Mesenchymal stem cell (in vitro differentiated cells and primary cell): ENCODE results near the gene TRIM39. TPM values are rescaled to one million over a fixed set of nuclear protein-coding genes. Genes with fewer than 3 reads are reported as not detected.
"Not testable (repeated sequence)": the region's sequence is repeated elsewhere in the genome, so short reads cannot be mapped to it uniquely, and the experiment has no call there.

Experiments
- DNase-seq: peaks from one replicate; pipeline ENCODE4 v3.0.0-alpha.2; 2013
- H2AFZ ChIP-seq: one replicate; pipeline ENCODE4 v1.6.1; 2013; ENCODE audit warnings: low read depth, mild to moderate bottlenecking, control low read depth, inconsistent platforms, low read length, moderate library complexity
- H2AK5ac ChIP-seq: 2 replicates; pipeline ENCODE4 v1.6.1; 2013; ENCODE audit warnings: low read length, moderate library complexity, mild to moderate bottlenecking, inconsistent platforms; ENCODE audit not compliant: severe bottlenecking
- H2BK120ac ChIP-seq: one replicate; pipeline ENCODE4 v1.6.1; 2013; ENCODE audit warnings: low read depth, mild to moderate bottlenecking, inconsistent platforms, low read length, moderate library complexity
- H2BK12ac ChIP-seq, 2 experiments: one replicate each; pipeline ENCODE4 v1.6.1; 2013; ENCODE audit warnings: inconsistent platforms in 2 of 2, low read length in 2 of 2, mild to moderate bottlenecking in 2 of 2, moderate library complexity in 2 of 2, control low read depth in 1 of 2
- H2BK15ac ChIP-seq: one replicate; pipeline ENCODE4 v1.6.1; 2013; ENCODE audit warnings: mild to moderate bottlenecking, low read depth, inconsistent platforms; ENCODE audit not compliant: poor library complexity, severe bottlenecking
- H2BK5ac ChIP-seq: 2 replicates; pipeline ENCODE4 v1.6.1; 2013; ENCODE audit warnings: low read depth, mild to moderate bottlenecking, low read length, control low read depth, inconsistent platforms; ENCODE audit not compliant: poor library complexity, severe bottlenecking
- H3K14ac ChIP-seq, 2 experiments: one replicate each; pipeline ENCODE4 v1.6.1; 2013; ENCODE audit warnings: inconsistent platforms in 2 of 2, low read length in 2 of 2, control low read depth in 1 of 2, mild to moderate bottlenecking in 1 of 2, moderate library complexity in 1 of 2
- H3K18ac ChIP-seq, 2 experiments: one replicate each; pipeline ENCODE4 v1.6.1; 2013; ENCODE audit warnings: inconsistent platforms in 2 of 2, low read length in 2 of 2, control low read depth in 1 of 2, low read depth in 1 of 2, mild to moderate bottlenecking in 1 of 2
- H3K23ac ChIP-seq, 2 experiments: one replicate each; pipeline ENCODE4 v1.6.1; 2013; ENCODE audit warnings: inconsistent platforms in 2 of 2, low read length in 2 of 2, mild to moderate bottlenecking in 2 of 2, moderate library complexity in 2 of 2, control low read depth in 1 of 2
- H3K27ac ChIP-seq: 2 replicates; pipeline ENCODE4 v1.5.1; 2013; ENCODE audit warnings: mild to moderate bottlenecking, moderate library complexity, low read length, control low read depth, inconsistent platforms; ENCODE audit not compliant: poor library complexity, severe bottlenecking
- H3K27me3 ChIP-seq, 2 experiments: 2 replicates each; pipeline versions ENCODE4 v1.6.1 to v1.7.0; 2013; ENCODE audit warnings: low read length in 2 of 2, mild to moderate bottlenecking in 2 of 2, moderate library complexity in 2 of 2, control low read depth in 1 of 2, inconsistent platforms in 1 of 2; ENCODE audit not compliant: control insufficient read depth in 1 of 2, insufficient read depth in 1 of 2
- H3K36me3 ChIP-seq, 2 experiments: 2 replicates each; pipeline versions ENCODE4 v1.6.1 to v1.7.0; 2013; ENCODE audit warnings: low read length in 2 of 2, control low read depth in 1 of 2, inconsistent platforms in 1 of 2, low read depth in 1 of 2, mild to moderate bottlenecking in 1 of 2; ENCODE audit not compliant: insufficient read depth in 2 of 2, control insufficient read depth in 1 of 2
- H3K4ac ChIP-seq, 2 experiments: one replicate each; pipeline ENCODE4 v1.6.1; 2013; ENCODE audit warnings: inconsistent platforms in 2 of 2, low read length in 2 of 2, mild to moderate bottlenecking in 2 of 2, moderate library complexity in 2 of 2, control low read depth in 1 of 2, low read depth in 1 of 2
- H3K4me1 ChIP-seq: 2 replicates; pipeline ENCODE4 v1.6.1; 2013; ENCODE audit warnings: low read depth, low read length, control low read depth; ENCODE audit not compliant: control insufficient read depth, insufficient read depth
- H3K4me2 ChIP-seq: 2 replicates; pipeline ENCODE4 v1.6.1; 2013; ENCODE audit warnings: low read length, mild to moderate bottlenecking, inconsistent platforms; ENCODE audit not compliant: poor library complexity, severe bottlenecking
- H3K4me3 ChIP-seq, 2 experiments: 2 replicates each; pipeline versions ENCODE4 v1.5.1 to v1.7.0; 2013; ENCODE audit warnings: low read length in 2 of 2, mild to moderate bottlenecking in 2 of 2, control low read depth in 1 of 2, low read depth in 1 of 2; ENCODE audit not compliant: insufficient read depth in 1 of 2
- H3K79me1 ChIP-seq: replicated peaks from 2 replicates; pipeline ENCODE4 v1.6.1; 2013; ENCODE audit warnings: mild to moderate bottlenecking, control low read depth, low read length, inconsistent platforms; ENCODE audit not compliant: poor library complexity, severe bottlenecking
- H3K9ac ChIP-seq: 2 replicates; pipeline ENCODE4 v1.7.0; 2013; ENCODE audit warnings: mild to moderate bottlenecking, low read length, moderate library complexity
- H3K9me3 ChIP-seq: 2 replicates; pipeline ENCODE4 v1.7.0; 2013; ENCODE audit warnings: mild to moderate bottlenecking, low read length; ENCODE audit not compliant: control insufficient read depth
- H4K8ac ChIP-seq: one replicate; pipeline ENCODE4 v1.6.1; 2013; ENCODE audit warnings: inconsistent platforms, mild to moderate bottlenecking, low read length, moderate library complexity
- H4K91ac ChIP-seq: one replicate; pipeline ENCODE4 v1.6.1; 2013; ENCODE audit warnings: mild to moderate bottlenecking, low read length, inconsistent platforms
- WGBS: methylation state at CpG from one replicate; pipeline ENCODE4 v1.1.7; 2013; ENCODE audit warnings: mixed read lengths; 5-methylcytosine and 5-hydroxymethylcytosine counted together
- polyA plus RNA-seq, 2 experiments: library from polyadenylated mRNA; stranded (reverse); fragments of 200-250 nt; gene quantifications; one replicate each; pipeline ENCODE4 v1.2.3, GENCODE V29; 2013

TRIM39 gene
- polyA plus RNA-seq (2013, experiment 1 of 2) = 8.8 TPM
- 7.4 TPM for polyA plus RNA-seq (2013, experiment 2 of 2)

GRCh38 chr6:30326526-30327231, at the start of gene TRIM39:
TRIM39 (plus strand) TSS chr6:30326927; CDS start chr6:30329318, 2,391 bp downstream.
- no peaks in the 10 kb centered on the region for H3K9me3 ChIP-seq
- H2AK5ac ChIP-seq = peak within 1 kb of the TSS; percentile 20
- peaks cover 15% of the 10 kb centered on the region for H3K79me1 ChIP-seq
- peak within 1 kb of the TSS; percentile 96 for H4K8ac ChIP-seq
- H2BK15ac ChIP-seq = peak within 1 kb of the TSS; percentile 92
- peak within 1 kb of the TSS; percentile 96 to 99 for H3K4me3 ChIP-seq
- no peaks in the 10 kb centered on the region for H3K27me3 ChIP-seq
- peak within 1 kb of the TSS; percentile 98 for H3K9ac ChIP-seq
- WGBS = under 1% methylated on average over 30 of the region's 90 CpGs
- DNase-seq = peak; percentile 93
- H2AFZ ChIP-seq = peak within 1 kb of the TSS; percentile 78
- peak within 1 kb of the TSS; percentile 8 to 84 for H2BK12ac ChIP-seq
- H3K4ac ChIP-seq = peak within 1 kb of the TSS; percentile 84 to 95
- peaks cover 9% of the 10 kb centered on the region for H3K4me1 ChIP-seq
- peak within 1 kb of the TSS; percentile 88 for H3K27ac ChIP-seq
- peak within 1 kb of the TSS; percentile 36 to 37 for H3K14ac ChIP-seq
- H3K23ac ChIP-seq = peak within 1 kb of the TSS in 1 of 2 experiments; percentile 37
- H2BK5ac ChIP-seq = peak within 1 kb of the TSS; percentile 81
- H3K36me3 ChIP-seq = peaks cover 13 to 26% of the 10 kb centered on the region in 2 experiments
- peak within 1 kb of the TSS; percentile 99 for H3K4me2 ChIP-seq
- peak within 1 kb of the TSS; percentile 87 for H2BK120ac ChIP-seq
- peak within 1 kb of the TSS; percentile 94 for H4K91ac ChIP-seq
- peak within 1 kb of the TSS; percentile 87 to 90 for H3K18ac ChIP-seq

DNA sequence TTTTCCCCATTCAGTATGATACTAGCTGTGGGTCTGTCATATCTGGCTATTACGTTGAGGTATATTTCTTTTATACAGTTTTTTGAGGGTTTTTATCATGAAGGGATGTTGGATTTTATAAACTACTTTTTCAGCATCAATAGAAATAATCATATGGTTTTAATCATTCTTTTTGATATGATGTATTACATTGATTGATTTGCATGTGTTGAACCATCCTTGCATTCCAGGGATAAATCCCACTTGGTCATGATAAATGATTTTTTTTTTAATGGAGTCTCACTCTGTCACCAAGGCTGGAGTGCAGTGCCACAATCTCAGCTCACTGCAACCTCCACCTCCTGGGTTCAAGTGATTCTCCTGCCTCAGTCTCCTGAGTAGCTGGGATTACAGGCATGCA, 45.7 kb upstream of the TRIM39 start:
- not testable (repeated sequence) for H3K4me1 ChIP-seq, H2BK5ac ChIP-seq, H2BK12ac ChIP-seq, H3K36me3 ChIP-seq, H3K9ac ChIP-seq, H4K8ac ChIP-seq, H3K27me3 ChIP-seq, H3K14ac ChIP-seq, H2AK5ac ChIP-seq, H3K23ac ChIP-seq, H3K79me1 ChIP-seq, H3K18ac ChIP-seq, H2AFZ ChIP-seq, H2BK120ac ChIP-seq, H3K4ac ChIP-seq, H3K4me2 ChIP-seq, H4K91ac ChIP-seq, H3K27ac ChIP-seq, H2BK15ac ChIP-seq
- no CpG with 5 or more reads among the region's 1 CpG for WGBS
- Histone ChIP-seq H3K9me3 (peaks cover 69% of the 10 kb centered on the region), H3K4me3 (peak overlapping the region in 1 of 2 experiments; percentile 31)
- DNase-seq = peak; percentile 19

DNA sequence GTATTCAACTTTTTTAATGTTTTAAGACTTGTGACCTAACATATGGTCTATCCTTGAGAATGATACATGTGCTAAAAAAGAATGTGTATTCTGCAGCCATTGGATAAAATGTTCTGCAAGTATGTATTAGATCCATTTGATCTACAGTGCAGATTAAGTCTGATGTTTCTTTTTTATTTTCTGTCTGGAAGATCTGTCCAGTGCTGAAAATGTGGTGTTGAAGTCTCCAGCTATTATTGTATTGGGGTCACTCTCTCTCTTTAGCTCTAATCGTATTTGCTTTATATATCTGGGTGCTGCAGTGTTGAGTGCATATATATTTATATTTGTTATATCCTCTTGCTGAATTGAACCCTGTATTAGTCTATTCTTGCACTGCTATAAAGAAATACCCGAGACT, 44.2 kb upstream of the TRIM39 start:
- Histone ChIP-seq H2AK5ac (no peak overlapping the region), H3K14ac (no peak overlapping the region), H3K4me3 (peak overlapping the region in 1 of 2 experiments; percentile 45), H3K36me3 (no peaks in the 10 kb centered on the region), H3K18ac (no peak overlapping the region), H3K23ac (no peak overlapping the region), H2BK15ac (no peak overlapping the region), H2AFZ (no peak overlapping the region), H3K9me3 (peaks cover 81% of the 10 kb centered on the region), H4K91ac (no peak overlapping the region), H3K4me2 (no peak overlapping the region), H3K27ac (no peak overlapping the region), H2BK5ac (no peak overlapping the region), H3K4me1 (no peaks in the 10 kb centered on the region), H3K27me3 (no peaks in the 10 kb centered on the region), H3K4ac (no peak overlapping the region), H3K9ac (no peak overlapping the region), H4K8ac (no peak overlapping the region), H3K79me1 (no peaks in the 10 kb centered on the region), H2BK120ac (no peak overlapping the region), H2BK12ac (no peak overlapping the region)
- 100% methylated on average over 1 of the region's 2 CpGs for WGBS
- DNase-seq = no peak

- no peaks in the 10 kb centered on the region for H3K4me1 ChIP-seq
- no peak overlapping the region for H2AFZ ChIP-seq
- H3K23ac ChIP-seq = no peak overlapping the region
- 100% methylated on average over 1 of the region's 1 CpG for WGBS
- H2BK120ac ChIP-seq = no peak overlapping the region
- H3K9me3 ChIP-seq = peaks cover 87% of the 10 kb centered on the region
- H4K8ac ChIP-seq = no peak overlapping the region
- no peak overlapping the region for H3K18ac ChIP-seq
- H2BK12ac ChIP-seq = no peak overlapping the region
- H3K14ac ChIP-seq = no peak overlapping the region
- H3K79me1 ChIP-seq = no peaks in the 10 kb centered on the region
- no peak for DNase-seq
- no peak overlapping the region for H3K4me2 ChIP-seq
- H3K36me3 ChIP-seq = peaks cover 4 to 8% of the 10 kb centered on the region in 2 experiments
- H4K91ac ChIP-seq = no peak overlapping the region
- H2AK5ac ChIP-seq = no peak overlapping the region
- peak overlapping the region in 1 of 2 experiments; percentile 51 for H3K4me3 ChIP-seq
- H3K27me3 ChIP-seq = no peaks in the 10 kb centered on the region
- no peak overlapping the region for H2BK5ac ChIP-seq
- no peak overlapping the region for H3K4ac ChIP-seq
- no peak overlapping the region for H3K27ac ChIP-seq
- H3K9ac ChIP-seq = no peak overlapping the region
- H2BK15ac ChIP-seq = no peak overlapping the region
These were observed 43.0 kb upstream of the TRIM39 start for GRCh38 chr6:30283761-30284160.
